HG02759 (cell line): ENCODE data around the gene HPCA.

Experiments
- ATAC-seq: cut with Tn5 transposase; IDR thresholded peaks from one replicate; pipeline ENCODE4 v1.9.1; 2021; ENCODE audit warnings: mild to moderate bottlenecking, moderate library complexity; ENCODE audit not compliant: unreplicated experiment

HPCA gene

DNA sequence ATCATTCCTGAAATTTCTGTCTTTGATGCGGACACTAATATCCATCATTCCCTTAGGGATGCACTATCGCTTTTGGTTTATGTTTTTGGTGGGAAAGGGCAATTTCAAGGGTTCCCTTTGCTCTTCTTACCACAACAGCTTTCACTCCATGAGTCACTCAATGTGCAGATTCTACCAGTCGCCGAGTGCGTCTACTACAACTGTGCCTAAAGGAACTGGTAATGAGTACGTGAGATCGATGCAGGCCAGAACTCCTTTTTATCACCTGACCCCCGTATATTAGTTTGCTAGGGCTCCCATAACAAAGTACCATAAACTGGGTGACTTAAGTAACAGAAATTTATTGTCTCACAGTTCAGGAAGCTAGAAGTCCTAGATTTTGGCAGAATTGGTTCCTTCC lies 42.4 kb downstream of the HPCA start:
- no peak for ATAC-seq

DNA sequence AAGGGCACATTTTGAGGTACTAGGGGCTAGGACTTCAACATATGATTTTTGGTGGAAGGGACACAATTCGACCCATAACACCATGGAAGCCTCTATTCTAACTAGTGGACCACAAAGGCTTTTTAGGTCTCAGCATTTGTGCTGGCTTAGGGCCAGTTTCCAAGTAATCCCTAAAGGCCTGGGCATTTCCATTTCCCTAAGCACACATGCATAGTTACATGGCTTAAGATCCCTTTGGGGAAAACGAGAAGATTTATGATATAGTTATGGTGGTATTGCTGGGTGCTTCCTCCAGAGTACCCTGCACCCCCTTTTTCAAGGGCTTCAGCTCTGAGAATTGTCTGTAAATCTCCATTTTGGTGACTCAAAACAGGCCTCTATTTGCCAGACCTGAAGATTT lies 43.1 kb downstream of the HPCA start:
- no peak for ATAC-seq

DNA sequence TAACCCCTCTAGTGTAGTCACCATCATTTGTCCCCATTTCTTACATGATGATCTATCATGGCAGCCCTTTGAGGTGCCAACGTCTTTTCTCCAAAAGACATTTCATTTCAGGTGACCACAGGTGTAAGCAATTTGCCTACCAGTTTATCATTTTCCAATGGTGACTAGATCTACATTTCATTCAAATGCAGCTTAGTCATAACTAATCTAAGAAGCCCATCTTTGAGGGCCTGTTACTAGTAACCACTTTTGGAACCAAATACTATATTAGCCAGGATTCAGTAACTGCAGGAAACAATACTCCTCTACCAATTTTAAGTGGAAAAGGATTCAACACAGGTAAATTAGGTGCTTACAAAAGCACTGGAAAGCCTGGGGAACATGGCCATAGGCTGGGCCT lies 45.5 kb downstream of the HPCA start:
- no peak for ATAC-seq

DNA sequence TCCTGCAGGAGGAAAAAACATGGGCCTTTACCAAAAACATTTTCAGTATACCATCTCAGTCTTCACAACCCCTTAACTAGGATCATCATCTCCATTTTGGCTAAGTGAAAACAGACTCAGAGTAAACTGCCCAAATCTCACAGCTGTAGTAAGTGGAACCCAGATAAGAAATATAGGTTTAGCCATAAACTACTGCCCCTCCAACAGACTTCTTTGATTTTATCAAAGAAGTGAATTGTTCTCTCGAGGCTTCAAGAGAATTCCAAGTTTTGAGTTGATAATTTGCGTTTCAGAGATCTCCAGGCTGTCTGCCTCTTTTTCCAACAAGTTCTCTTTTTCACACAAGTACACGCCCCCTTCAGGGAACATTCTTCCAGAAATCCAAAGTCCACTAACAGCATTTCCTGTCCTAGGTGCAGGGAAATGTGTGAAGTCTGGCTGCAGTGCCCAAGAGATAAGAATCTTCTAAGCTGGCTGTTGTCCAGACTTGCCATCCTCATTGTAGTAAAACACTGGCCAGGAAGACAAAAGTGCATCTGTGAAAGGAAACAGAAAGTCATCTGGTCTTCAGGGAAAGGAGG lies 47.5 kb downstream of the HPCA start:
- no peak for ATAC-seq

DNA sequence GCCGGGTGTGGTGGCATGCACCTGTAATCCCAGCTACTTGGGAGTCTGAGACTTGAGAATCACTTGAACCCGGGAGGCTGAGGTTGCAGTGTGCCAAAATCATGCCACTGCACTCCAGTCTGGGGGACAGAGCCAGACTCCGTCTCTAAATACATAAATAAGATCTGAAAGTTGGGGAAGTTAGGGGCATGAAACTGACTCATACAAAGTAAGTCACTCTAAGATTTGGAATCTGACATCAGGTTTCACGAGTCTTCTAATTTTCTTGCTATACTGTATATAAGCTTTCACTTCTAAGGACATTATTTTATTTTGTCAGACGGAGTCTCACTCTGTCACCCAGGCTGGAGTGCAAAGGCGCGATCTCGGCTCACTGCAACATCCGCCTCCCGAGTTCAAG lies 48.2 kb downstream of the HPCA start:
- no peak for ATAC-seq

DNA sequence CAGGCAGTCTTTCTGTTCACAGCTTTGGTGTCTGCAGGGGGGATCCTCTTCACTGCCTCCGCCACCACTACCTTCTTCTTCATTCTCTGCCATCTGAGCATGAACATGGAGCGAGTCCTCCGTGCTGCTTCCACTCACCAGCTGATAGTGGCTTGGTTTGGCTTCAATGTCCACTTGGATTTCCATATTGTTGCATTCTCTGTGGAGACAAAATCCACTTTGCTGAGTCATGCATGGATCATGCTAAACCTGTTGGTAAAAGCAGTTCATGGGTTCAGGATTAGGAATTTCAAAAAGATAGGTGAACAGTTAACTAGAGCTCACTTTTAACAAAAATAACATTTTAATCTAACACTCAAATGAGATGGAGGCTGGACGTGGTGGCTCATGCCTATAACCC lies 50.8 kb downstream of the HPCA start:
- no peak for ATAC-seq

DNA sequence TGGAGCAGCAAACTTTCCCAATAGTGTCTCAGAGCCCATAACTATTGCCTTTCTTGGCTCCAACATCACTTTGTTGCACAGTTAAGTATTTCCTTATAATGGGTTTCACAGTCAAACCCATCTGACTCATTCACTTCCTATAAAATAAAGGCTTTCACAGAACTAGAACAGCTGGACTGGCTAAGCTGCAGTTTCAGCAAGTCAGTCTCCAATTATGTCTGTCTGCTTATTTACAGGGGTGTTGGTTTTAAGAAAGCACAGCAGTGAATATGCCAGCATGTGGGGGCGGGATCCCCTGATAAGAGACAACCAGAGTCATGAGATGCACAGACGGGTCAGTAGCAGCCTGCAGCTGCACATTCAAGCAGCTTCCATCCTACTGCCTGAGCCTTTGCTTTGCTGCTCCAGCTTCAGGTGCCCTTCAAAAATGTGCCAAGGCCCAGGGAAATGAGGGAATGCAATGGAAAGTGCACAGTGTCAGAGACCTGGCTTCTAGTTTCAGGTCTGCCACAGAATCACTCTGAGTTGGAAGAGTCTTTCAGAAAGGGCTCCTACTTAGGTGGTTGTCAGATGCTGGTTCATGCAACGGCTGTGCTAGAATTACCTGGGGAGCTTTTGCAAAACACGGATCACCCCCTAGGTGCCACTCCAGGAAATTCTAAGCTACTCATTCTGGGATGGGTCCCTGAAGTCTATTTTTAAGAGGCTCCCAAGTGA lies 53.5 kb downstream of the HPCA start:
- ATAC-seq: no peak

DNA sequence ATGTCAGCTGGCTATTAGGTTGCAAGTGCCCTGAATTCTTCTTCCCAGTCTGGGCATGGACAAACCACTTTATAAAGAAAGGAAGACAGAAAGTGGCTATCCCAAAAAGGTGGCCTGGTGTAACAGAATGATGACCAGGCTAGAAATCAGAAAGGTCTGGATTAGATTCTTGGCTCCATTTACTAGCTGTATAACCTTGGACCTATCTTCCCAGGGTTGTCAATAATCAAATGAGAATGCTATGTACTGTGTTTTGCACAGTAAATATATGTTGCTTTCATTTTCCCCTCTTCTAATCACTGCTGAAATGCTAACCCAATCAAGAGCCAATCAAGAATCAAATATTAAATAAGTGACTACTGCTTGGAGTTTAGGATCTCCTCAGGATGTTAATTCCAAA lies 57.9 kb downstream of the HPCA start:
- no peak for ATAC-seq
